Testis (tissue), 2 donors: ENCODE data around the gene SUFU.

Experiments used
- CTCF ChIP-seq, 3 experiments: fragments of 450-650 bp in 2 of 3; fragments of 200-600 bp in 1 of 3; sonication (generic) in 1 of 3; IDR thresholded peaks; one replicate each; pipeline ENCODE4 v1.5.1; 2016 to 2019; ENCODE audit warnings: antibody characterized with exemption in 3 of 3, mild to moderate bottlenecking in 2 of 3, moderate library complexity in 1 of 3
- POLR2A ChIP-seq: fragments of 450-650 bp; IDR thresholded peaks from one replicate; pipeline ENCODE4 v1.6.1; 2017; ENCODE audit warnings: antibody characterized with exemption, mild to moderate bottlenecking, moderate library complexity

DNA sequence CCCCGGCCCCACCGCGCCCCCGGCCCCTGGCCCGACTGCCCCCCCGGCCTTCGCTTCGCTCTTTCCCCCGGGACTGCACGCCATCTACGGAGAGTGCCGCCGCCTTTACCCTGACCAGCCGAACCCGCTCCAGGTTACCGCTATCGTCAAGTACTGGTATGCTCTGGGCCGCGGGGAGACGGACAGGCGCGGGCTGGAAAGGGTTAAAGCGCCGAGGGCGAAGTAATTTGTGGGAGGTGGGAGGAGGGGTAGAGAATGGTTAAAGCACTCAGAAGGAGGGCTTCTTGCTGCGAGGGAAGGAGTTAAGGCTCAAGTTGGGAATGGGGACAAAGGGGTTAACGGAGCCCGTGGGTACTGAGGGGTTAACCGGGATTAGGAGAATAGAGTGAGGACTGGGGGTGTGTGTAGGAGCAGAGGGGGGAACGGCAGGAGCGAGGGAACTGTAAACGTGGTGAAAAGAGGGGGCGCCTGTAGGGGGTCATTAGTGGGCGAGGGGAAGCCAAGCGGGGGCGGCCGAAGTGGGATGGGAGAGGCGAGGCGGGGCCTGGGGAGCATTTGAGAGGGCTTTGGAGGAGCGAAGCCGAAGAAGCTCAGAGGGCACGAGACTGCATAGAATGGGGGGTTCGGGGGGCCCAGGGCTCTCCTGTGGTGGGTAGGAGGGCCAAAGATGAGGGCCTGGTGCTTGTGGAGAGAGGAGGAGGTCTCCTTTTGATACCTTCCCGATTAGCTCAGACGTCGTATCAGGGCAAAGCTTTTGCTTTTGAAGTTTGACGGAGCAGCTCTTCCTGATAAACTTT is 605 bp downstream of the SUFU start:
- no peak for TF ChIP-seq CTCF (IDR thresholded peaks at IDR 0.05)
- TF ChIP-seq POLR2A: no peak
